Keratinocyte (primary cell): ENCODE data around the gene ZNF880. TPM values are rescaled to one million over a fixed set of nuclear protein-coding genes. Genes with fewer than 3 reads are reported as not detected.

Experiments used
- DNase-seq: peaks from one replicate; pipeline ENCODE4 v3.0.0-alpha.2; 2011; ENCODE audit warnings: low read depth, missing footprints, low spot score
- FAIRE-seq: peaks from 2 replicates; lab custom pipeline; 2011; peaks lifted over from hg19 to GRCh38; lab: Jason Lieb, UNC
- H2AFZ ChIP-seq: 2 replicates; pipeline ENCODE4 v1.6.0; 2012; ENCODE audit warnings: low read length, control low read depth, inconsistent platforms; ENCODE audit not compliant: control insufficient read depth
- H3K27ac ChIP-seq: 2 replicates; pipeline ENCODE4 v1.5.1; 2011; ENCODE audit warnings: low read length; ENCODE audit not compliant: control insufficient read depth, insufficient read depth
- H3K27me3 ChIP-seq: 3 replicates; pipeline ENCODE4 v1.6.0; 2011; ENCODE audit warnings: low read length; ENCODE audit not compliant: control insufficient read depth, insufficient read depth; ENCODE audit errors: extremely low read depth
- H3K36me3 ChIP-seq, 2 experiments: 2 replicates in 1 of 2; 3 replicates in 1 of 2; pipeline ENCODE4 v1.5.1; 2011; ENCODE audit warnings: low read length in 2 of 2, mild to moderate bottlenecking in 1 of 2; ENCODE audit not compliant: control insufficient read depth in 2 of 2, insufficient read depth in 2 of 2; ENCODE audit errors: extremely low read depth in 1 of 2
- H3K4me1 ChIP-seq: 3 replicates; pipeline ENCODE4 v1.5.1; 2011; ENCODE audit warnings: low read length; ENCODE audit not compliant: control insufficient read depth, insufficient read depth; ENCODE audit errors: extremely low read depth
- H3K4me2 ChIP-seq: 3 replicates; pipeline ENCODE4 v1.6.0; 2011; ENCODE audit warnings: low read depth, low read length; ENCODE audit not compliant: control insufficient read depth, insufficient read depth; ENCODE audit errors: extremely low read depth
- H3K4me3 ChIP-seq, 3 experiments: fragments of 200-600 bp in 1 of 3; sonication (generic) in 1 of 3; 2 replicates in 2 of 3; 3 replicates in 1 of 3; pipeline ENCODE4 v1.5.1; 2011 to 2016; ENCODE audit warnings: low read length in 3 of 3, mild to moderate bottlenecking in 3 of 3, control low read depth in 2 of 3, inconsistent platforms in 1 of 3, low read depth in 1 of 3, mixed read lengths in 1 of 3, mixed run types in 1 of 3, moderate library complexity in 1 of 3; ENCODE audit not compliant: control insufficient read depth in 2 of 3, insufficient read depth in 2 of 3; ENCODE audit errors: extremely low read depth in 1 of 3
- H3K79me2 ChIP-seq: 2 replicates; pipeline ENCODE4 v1.6.0; 2012; ENCODE audit warnings: low read length; ENCODE audit not compliant: control insufficient read depth, insufficient read depth
- H3K9ac ChIP-seq: 3 replicates; pipeline ENCODE4 v1.6.0; 2011; ENCODE audit warnings: low read length; ENCODE audit not compliant: control insufficient read depth, insufficient read depth; ENCODE audit errors: extremely low read depth
- H3K9me1 ChIP-seq: 3 replicates; pipeline ENCODE4 v1.6.0; 2011; ENCODE audit warnings: low read length; ENCODE audit not compliant: control insufficient read depth, insufficient read depth; ENCODE audit errors: extremely low read depth
- H3K9me3 ChIP-seq: 2 replicates; pipeline ENCODE4 v1.5.1; 2012; ENCODE audit warnings: low read depth, low read length; ENCODE audit not compliant: control insufficient read depth
- H4K20me1 ChIP-seq: 3 replicates; pipeline ENCODE4 v1.6.0; 2011; ENCODE audit warnings: low read length; ENCODE audit not compliant: control insufficient read depth, insufficient read depth; ENCODE audit errors: extremely low read depth
- EZH2 ChIP-seq: IDR thresholded peaks from one replicate; pipeline ENCODE4 v1.6.1; 2012; ENCODE audit warnings: inconsistent platforms, mild to moderate bottlenecking, low read length, moderate library complexity
- dilution Hi-C: fragments of 300-500 bp; cut with MboI; formaldehyde crosslinking; loops from one replicate; pipeline ENCODE4 v1.7.0; 2020; ENCODE audit warnings: low sequenced_read_pairs; ENCODE audit not compliant: extremely low pct_ligation_motif_present
- polyA plus RNA-seq, 5 experiments: library from polyadenylated mRNA; depleted of rRNA in 3 of 5; stranded (reverse) in 3 of 5; stranded (forward) in 1 of 5; unstranded in 1 of 5; fragments of >200 nt; gene quantifications; 1 replicate in 1 of 5; 2 replicates in 3 of 5; 3 replicates in 1 of 5; pipeline versions ENCODE4 v1.2.1 to v1.2.3, GENCODE V29; 2011 to 2012; ENCODE audit warnings: missing spikeins in 2 of 5, low read depth in 1 of 5, low replicate concordance in 1 of 5
- TF ChIP-seq, protein P1 (sequence below), 3 experiments: IDR thresholded peaks in 1 of 3; conservative IDR thresholded peaks in 1 of 3; optimal IDR thresholded peaks in 1 of 3; 2 replicates in 2 of 3; 3 replicates in 1 of 3; pipeline versions ENCODE3 to v1.5.1; 2011; ENCODE audit warnings: low read length in 3 of 3, mild to moderate bottlenecking in 3 of 3, moderate library complexity in 2 of 3, control low read depth in 1 of 3, inconsistent platforms in 1 of 3; ENCODE audit not compliant: insufficient read depth in 2 of 3; ENCODE audit errors: extremely low read depth in 1 of 3

The ZNF880 gene
- polyA plus RNA-seq, 1 donor (not counting 4 experiments of a cell fraction or from before 2014, with no cell fraction given) = 18.7 TPM

DNA sequence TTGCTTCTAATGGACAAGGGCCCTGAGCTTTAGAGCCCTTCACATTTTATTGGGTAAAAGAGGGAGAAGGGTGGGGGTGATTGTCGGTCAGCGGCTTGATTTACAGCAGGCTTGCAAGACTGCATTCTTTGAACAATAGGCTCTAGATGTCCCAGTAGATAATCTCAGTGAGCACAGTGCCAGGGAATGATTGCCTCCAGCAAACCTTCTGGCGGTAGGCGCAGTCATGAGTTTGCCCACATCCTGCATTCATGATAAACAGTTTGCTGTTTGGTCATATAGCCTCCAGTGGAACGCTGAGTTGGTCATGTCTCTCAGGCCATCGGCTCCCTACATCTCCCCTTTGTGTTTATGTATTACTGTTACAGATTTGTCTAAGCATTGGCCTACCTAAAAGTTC is 40.6 kb downstream of the ZNF880 start:
- H3K4me2 ChIP-seq = no peak overlapping the region
- H2AFZ ChIP-seq = no peak overlapping the region
- no peak overlapping the region for H3K4me3 ChIP-seq
- DNase-seq = no peak
- H3K9me3 ChIP-seq = peaks cover 21% of the 10 kb centered on the region
- H3K27me3 ChIP-seq = no peaks in the 10 kb centered on the region
- dilution Hi-C loops = no loop called here
- peaks cover 0 to 14% of the 10 kb centered on the region in 2 experiments for H3K36me3 ChIP-seq
- no peaks in the 10 kb centered on the region for H4K20me1 ChIP-seq
- no peaks in the 10 kb centered on the region for H3K9me1 ChIP-seq
- no peak overlapping the region for H3K9ac ChIP-seq
- no peak overlapping the region for H3K27ac ChIP-seq
- FAIRE-seq = no peak
- TF ChIP-seq EZH2 = no peak
- TF ChIP-seq, protein P1, sequence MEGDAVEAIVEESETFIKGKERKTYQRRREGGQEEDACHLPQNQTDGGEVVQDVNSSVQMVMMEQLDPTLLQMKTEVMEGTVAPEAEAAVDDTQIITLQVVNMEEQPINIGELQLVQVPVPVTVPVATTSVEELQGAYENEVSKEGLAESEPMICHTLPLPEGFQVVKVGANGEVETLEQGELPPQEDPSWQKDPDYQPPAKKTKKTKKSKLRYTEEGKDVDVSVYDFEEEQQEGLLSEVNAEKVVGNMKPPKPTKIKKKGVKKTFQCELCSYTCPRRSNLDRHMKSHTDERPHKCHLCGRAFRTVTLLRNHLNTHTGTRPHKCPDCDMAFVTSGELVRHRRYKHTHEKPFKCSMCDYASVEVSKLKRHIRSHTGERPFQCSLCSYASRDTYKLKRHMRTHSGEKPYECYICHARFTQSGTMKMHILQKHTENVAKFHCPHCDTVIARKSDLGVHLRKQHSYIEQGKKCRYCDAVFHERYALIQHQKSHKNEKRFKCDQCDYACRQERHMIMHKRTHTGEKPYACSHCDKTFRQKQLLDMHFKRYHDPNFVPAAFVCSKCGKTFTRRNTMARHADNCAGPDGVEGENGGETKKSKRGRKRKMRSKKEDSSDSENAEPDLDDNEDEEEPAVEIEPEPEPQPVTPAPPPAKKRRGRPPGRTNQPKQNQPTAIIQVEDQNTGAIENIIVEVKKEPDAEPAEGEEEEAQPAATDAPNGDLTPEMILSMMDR (optimal IDR thresholded peaks at IDR 0.05 in 1 of 3, IDR thresholded peaks at IDR 0.05 in 1 of 3, conservative IDR thresholded peaks at IDR 0.05 in 1 of 3; ENCODE audit: extremely low read depth in 1 of 3, insufficient read depth in 2 of 3, low read length in 3 of 3) = no peak
- H3K4me1 ChIP-seq = no peaks in the 10 kb centered on the region
- H3K79me2 ChIP-seq = no peaks in the 10 kb centered on the region

DNA sequence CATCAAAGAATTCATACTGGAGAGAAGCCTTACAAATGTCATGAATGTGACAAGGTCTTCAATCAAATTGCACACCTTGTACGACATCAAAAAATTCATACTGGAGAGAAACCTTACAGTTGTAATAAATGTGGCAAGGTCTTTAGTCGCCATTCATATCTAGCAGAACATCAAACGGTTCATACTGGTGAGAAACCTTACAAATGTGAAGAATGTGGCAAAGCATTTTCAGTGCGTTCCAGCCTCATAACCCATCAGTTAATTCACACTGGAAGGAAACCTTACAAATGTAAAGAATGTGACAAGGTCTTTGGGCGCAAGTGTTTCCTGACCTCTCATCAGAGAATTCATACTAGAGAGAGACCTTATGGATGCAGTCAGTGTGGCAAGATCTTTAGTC is 46.0 kb downstream of the ZNF880 start:
- FAIRE-seq (no peak), DNase-seq (no peak)
- Histone ChIP-seq H3K9me3 (peaks cover 33% of the 10 kb centered on the region), H3K9me1 (no peaks in the 10 kb centered on the region), H3K79me2 (no peaks in the 10 kb centered on the region), H2AFZ (no peak overlapping the region), H4K20me1 (no peaks in the 10 kb centered on the region), H3K36me3 (peaks cover 0 to 3% of the 10 kb centered on the region in 2 experiments), H3K4me1 (no peaks in the 10 kb centered on the region), H3K4me2 (no peak overlapping the region), H3K4me3 (no peak overlapping the region), H3K27me3 (no peaks in the 10 kb centered on the region), H3K27ac (no peak overlapping the region), H3K9ac (no peak overlapping the region)
- dilution Hi-C loops = no loop called here
- TF ChIP-seq EZH2 = no peak
- TF ChIP-seq, protein P1 (optimal IDR thresholded peaks at IDR 0.05 in 1 of 3, IDR thresholded peaks at IDR 0.05 in 1 of 3, conservative IDR thresholded peaks at IDR 0.05 in 1 of 3; ENCODE audit: extremely low read depth in 1 of 3, insufficient read depth in 2 of 3, low read length in 3 of 3) = no peak
